ENCODE data around the gene TPX2. TPM values are rescaled to one million over a fixed set of nuclear protein-coding genes. Genes with fewer than 3 reads are reported as not detected.

Gene TPX2
- 293 and 312 TPM in 2 replicates for total RNA-seq (2014; rRNA removed; shearing (Covaris generic))

DNA sequence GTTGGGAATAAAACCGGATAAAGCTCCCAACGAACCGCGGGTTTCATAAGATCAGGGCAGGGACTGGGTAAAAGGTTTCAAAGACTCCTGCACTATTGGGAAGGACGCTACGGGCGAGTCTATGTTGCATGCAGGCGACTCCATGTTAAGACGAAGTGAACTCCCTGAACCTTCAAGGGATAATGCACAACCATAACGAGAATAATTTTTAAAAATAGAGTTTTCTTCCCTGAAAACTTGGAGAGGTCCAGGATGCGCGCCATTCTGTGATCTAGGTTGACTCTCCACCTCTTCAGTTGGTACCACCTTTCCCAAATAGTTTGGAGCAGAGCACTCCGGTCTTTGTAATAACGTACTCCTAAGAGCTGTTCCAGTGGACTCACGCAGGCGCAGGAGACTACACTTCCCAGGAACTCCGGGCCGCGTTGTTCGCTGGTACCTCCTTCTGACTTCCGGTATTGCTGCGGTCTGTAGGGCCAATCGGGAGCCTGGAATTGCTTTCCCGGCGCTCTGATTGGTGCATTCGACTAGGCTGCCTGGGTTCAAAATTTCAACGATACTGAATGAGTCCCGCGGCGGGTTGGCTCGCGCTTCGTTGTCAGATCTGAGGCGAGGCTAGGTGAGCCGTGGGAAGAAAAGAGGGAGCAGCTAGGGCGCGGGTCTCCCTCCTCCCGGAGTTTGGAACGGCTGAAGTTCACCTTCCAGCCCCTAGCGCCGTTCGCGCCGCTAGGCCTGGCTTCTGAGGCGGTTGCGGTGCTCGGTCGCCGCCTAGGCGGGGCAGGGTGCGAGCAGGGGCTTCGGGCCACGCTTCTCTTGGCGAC, at the start of gene TPX2:
Gene TPX2 (plus strand): TSS at position 562 of the 821 bp plus-strand sequence. CDS start 18,187 bp downstream, outside the sequence.
- DNase-seq (ENCODE audit: low read depth) = peak; percentile 99

- DNase-seq (ENCODE audit: low read depth) = no peak
Observed at GRCh38 chr20:31690124-31690666, 48.9 kb upstream of the TPX2 start.

DNA sequence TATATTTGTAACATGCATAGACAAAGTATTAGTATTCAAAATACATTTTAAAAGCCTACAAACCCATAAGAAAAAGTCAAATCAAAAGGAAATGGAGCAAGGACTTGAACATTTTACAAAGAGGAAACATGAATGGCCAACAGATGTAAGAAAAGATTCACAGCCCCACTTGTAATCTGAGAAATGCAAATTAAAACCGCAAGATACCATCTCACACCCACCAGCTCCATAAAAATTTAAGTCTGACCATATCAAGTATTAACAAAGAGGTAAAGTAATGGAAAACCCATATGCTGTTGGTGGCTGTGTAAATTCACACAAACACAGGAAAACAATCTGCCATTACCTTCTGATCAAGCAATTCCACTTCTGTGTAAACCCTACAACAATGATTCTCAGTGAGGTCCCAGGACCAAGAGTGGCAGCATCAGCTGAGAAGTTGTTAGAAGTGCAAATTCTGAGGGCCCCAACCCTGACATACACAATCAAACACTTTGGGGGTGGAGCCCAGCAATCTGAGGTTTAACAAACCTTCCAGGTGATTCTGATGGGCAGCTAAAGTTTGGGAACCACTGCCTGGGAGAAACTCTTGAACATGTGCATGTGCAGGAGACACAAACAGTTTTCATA, 47.3 kb upstream of the TPX2 start:
- peak; percentile 56 for DNase-seq (ENCODE audit: low read depth)

GRCh38 chr20:31693402-31693801, 45.7 kb upstream of the TPX2 start:
- DNase-seq (ENCODE audit: low read depth) = no peak

DNA sequence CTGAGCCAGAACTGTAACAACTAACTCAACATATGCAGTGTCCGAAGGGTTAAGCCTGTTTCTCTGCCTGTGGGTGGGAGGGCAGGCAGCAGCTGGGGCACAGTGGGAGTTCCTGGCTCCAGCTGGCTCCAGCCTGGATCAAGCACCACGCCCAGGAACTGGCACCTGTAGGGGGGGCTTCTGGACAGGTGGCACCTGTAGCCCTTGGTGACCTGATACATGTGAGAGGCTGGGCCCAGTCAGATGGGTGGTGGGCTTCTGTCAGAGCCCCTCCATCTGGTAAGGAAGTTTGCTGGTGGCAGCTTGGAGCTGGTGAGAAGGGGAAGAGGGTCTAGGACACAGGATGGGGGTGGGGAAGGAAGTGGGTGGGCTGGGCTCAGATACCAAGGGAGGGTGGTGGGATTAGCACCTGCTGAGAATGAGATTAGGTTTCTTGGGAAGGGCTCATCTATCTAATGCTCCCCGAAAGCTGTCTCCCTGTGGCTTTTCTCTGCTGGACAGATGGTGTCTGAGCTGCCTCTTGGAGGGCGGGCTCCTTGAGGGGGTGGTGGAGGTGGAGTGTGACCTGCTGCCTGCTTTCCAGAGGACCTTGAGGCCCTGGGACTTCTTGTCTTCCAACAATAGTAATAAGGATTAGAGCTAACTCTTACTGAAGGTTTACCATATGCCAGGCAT, 45.0 kb upstream of the TPX2 start:
- DNase-seq (ENCODE audit: low read depth) = no peak

DNA sequence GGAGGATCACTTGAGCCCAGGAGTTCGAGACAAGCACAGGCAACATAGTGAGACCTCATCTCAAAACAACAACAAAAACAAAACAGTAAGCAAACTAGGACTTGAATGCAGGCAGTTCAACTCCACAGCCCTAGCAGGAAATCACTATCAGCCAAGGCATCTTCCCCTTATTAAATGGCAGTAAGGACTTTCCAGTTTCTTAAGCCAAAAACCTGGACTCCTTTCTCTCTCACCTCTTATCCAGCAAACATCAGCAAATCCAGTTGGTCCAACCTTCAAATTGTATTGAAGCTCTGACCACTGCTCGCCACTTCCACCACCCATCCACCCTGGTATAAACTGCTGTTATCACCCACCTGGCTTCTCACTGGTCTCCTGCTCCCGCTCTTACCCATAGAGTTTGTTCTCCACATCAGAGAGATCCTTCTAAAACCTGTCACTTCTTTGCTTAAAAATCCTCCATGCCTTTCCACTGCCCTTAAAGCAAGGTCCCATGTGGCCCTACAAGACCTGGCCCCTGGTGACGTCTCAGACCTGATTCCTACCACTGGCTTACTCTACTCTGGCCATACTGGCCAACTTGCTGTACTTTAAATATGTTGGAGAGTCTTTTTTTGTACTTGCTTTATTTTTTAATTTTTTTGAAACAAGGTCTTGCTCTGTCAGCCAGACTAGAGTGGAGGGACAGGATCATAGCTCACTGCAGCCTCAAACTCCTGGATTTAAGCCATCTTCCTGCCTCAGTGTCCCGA, 44.1 kb upstream of the TPX2 start:
- DNase-seq (ENCODE audit: low read depth) = no peak

DNA sequence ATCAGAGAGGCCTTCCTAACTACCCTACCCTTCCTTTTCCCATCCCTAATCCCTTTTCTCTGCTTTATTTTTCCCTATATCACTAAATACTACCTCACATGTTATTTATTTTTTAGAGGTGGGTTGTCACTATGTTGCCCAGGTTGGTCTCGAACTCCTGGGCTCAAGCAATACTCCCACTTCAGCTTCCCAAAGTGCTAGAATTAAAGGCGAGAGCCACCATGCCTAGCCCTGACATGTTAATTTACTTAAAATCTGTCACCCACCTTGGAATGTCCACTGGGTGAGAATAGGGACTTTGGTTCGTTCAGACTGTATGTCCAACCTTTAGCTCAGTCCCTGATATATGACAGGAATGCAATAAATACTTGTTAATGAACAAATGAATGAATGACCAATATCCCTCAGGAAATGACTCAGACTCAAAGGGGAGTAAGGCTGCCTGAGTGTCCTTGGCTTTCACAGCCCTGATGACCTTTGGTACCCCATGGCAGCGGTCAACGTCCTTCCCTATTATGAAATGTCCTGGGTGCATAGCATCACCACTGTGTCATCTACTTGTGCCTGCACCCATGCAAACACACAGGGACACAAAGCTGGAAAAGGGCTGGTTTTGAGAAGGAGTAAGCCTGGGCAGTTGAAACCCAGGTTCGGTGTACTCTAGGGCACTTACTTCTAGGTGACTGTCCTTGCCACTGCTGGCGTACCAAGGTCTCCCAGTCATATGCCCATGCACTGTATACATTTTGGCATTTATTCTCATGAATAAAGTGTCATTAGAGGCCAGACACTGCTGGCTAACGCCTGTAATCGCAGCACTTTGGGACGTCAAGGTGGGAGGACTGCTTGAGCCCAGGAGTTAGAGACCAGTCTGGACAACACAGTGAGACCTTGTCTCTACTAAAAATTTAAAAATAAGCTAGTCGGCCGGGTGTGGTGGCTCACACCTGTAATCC, 43.0 kb upstream of the TPX2 start:
- peak; percentile 94 for DNase-seq (ENCODE audit: low read depth)

GRCh38 chr20:31698243-31698802, 40.8 kb upstream of the TPX2 start:
- no peak for DNase-seq (ENCODE audit: low read depth)

DNA sequence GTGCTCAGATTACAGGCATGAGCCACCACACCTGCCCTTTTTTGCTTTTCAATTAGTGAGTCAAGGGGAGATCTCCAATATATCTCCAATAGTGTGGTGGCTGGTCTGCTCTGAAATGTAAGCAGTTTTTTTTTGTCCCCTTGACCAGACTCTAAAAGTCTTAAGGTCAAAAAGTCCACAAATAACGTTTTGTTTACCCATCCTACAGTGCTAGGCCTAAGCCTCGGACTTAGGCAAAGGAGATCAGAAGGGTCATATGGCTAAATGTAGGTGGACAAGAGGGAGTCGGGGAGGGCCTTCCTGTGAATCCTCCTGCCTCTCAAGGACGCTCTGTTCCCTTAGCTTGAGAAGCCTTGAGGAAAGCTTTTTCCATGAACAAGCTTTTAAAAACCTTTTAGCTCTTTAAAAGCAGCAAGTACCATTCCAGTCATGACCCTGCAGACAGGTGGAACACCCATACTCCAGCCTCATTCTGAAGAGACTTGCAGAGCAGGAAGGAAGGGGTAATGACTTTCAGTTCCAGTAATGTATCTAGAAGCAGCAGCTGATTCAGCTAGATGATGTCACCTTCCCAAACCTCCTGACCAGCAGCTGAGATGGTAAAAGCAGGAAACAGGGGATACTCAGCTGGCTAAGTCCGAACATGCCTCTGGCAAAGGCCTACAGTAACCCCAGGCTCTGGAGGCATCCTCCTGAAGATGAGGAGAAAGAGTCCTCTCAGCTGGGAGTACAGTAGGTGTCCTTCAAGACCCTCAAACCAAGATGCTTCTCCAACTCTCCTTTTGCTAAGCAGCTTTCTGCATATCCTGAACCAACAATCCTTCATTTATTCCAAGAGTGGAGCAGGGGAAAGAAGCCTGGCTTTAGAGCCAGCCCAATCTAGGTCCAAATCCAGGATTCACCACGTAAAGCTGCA, 40.0 kb upstream of the TPX2 start:
- DNase-seq (ENCODE audit: low read depth) = peak; percentile 91

- DNase-seq (ENCODE audit: low read depth) = no peak
Observed at GRCh38 chr20:31699801-31700728, 39.0 kb upstream of the TPX2 start.

DNA sequence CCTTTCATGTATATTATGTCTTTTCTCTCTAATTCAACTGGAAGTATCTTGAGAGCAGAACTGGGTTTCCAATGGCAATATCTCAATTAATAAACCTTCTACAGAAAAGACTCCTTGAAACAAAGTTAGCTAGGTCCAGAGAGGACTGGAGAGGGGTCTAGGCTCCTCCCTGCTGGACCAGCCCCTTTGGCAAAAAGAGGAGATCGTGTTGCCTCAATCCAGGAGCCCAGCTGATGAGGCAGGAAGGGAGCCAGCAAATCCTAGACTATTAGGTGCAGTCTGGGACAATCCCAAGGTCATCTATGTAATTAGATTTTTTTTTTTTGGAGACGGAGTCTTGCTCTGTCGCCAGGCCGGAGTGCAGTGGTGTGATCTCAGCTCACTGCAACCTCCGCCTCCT, 38.3 kb upstream of the TPX2 start:
- DNase-seq (ENCODE audit: low read depth) = no peak

DNA sequence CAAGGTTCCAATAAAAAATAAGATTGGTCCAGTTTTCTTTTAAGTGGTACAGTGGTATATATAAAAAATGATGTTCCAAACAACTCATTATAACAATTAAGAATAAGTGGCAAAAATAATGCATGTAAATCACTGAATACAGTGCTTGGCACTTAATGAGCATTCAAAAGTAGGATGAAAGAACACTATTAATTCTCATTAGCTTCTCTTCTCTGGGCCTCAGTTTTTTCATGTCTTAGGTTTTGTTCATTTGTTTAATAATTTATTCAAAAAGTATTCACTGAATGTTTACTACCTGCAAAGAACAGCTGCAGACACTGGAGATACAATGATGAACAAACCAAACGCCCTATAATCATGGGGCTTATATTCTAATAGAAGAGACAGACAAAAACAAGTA, 37.5 kb upstream of the TPX2 start:
- DNase-seq (ENCODE audit: low read depth) = no peak

DNA sequence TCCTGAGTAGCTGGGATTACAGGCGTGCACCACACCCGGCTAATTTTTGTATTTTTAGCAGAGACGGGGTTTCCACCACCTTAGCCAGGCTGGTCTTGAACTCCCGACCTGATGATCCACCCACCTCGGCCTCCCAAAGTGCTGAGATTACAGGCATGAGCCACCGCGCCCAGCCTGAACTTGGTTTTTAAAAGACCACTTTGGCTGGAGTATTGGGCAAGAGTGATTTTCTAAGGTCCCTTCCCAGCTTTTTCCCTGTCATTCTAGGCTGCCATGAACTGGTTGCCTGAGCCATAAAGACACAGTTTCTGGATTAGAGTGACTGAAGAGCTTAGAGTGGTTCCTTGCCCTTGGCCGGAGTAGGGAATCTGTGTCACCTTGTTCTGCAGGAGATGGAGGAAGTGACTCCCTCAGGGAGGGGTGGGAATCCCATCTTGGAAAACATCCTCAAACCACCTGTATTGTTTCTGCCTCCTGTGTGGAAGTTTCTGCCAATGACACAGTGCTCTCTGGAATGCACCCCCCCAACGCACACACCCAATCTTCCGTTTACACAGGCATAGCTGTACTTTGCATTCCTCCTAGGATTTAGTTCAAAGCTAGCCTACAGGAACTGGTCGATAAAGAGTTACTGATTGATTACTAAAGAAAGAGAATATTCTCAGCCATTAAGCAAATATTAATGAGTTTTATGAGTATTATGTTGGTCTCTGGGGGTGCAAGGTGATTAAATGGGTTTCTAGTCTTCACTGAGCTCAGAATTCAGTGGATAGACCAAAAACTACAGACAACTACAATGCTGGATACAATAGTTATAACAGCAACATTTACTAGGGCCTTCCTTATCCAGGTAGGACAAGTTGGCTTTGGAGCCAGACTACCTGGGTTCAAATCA, 34.6 kb upstream of the TPX2 start:
- DNase-seq (ENCODE audit: low read depth) = peak; percentile 57

- DNase-seq (ENCODE audit: low read depth) = no peak
Observed at GRCh38 chr20:31705191-31705590, 33.9 kb upstream of the TPX2 start.

GRCh38 chr20:31705598-31706597, 33.2 kb upstream of the TPX2 start:
- no peak for DNase-seq (ENCODE audit: low read depth)

Measured in RPMI7951 (cell line).